Activated CD8-positive, alpha-beta memory T cell treated with anti-CD3 and anti-CD28 coated beads for 36 hours (primary cell): ENCODE results near the gene DENND4A. TPM values are rescaled to one million over a fixed set of nuclear protein-coding genes. Genes with fewer than 3 reads are reported as not detected.

Experiments
- CTCF ChIA-PET: fragments of 350-600 bp; sonication (Branson Sonifier 250); formaldehyde crosslinking; loops from one replicate; lab custom pipeline; 2021; ENCODE audit warnings: antibody characterized with exemption; lab: Charles Lee
- POLR2A ChIA-PET: fragments of 350-600 bp; sonication (Branson Sonifier 250); formaldehyde crosslinking; loops from one replicate; lab custom pipeline; 2021; ENCODE audit warnings: antibody characterized with exemption; lab: Charles Lee
- total RNA-seq, 2 experiments: library from RNA; stranded (reverse); gene quantifications; one replicate each; pipeline ENCODE4 v1.2.3, GENCODE V29; 2021

Gene DENND4A
- total RNA-seq, 2 experiments from 2014 or later, result 48.5 to 51.5 TPM

- ChIA-PET POLR2A (no interaction called here), CTCF (no interaction called here)
Observed at GRCh38 chr15:65660927-65661326, 131.2 kb downstream of the DENND4A start.

GRCh38 chr15:65659502-65660052 is 132.5 kb downstream of the DENND4A start:
- ChIA-PET POLR2A (no interaction called here), CTCF (interaction anchor here (0.6 kb wide), 1 partner anchor 489 kb away, joined by 3 read pairs; no protein-coding TSS in a partner anchor)

GRCh38 chr15:65655457-65655856 is 136.6 kb downstream of the DENND4A start:
- ChIA-PET CTCF (no interaction called here), POLR2A (no interaction called here)

- ChIA-PET CTCF (no interaction called here), POLR2A (no interaction called here)
Observed at GRCh38 chr15:65655026-65655425, 137.1 kb downstream of the DENND4A start.

GRCh38 chr15:65653801-65654521 is 138.1 kb downstream of the DENND4A start:
- POLR2A ChIA-PET, result no interaction called here

GRCh38 chr15:65653341-65653740 is 138.8 kb downstream of the DENND4A start:
- CTCF ChIA-PET, result no interaction called here
- POLR2A ChIA-PET, result no interaction called here

More at GRCh38 chr15:65653801-65654521, 138.1 kb downstream of the DENND4A start:
- CTCF ChIA-PET, result no interaction called here

- CTCF ChIA-PET, result no interaction called here
- POLR2A ChIA-PET, result no interaction called here
Observed at GRCh38 chr15:65651831-65652749, 140.0 kb downstream of the DENND4A start.

- POLR2A ChIA-PET, result interaction anchor here (0.6 to 0.7 kb wide), 2 partner anchors 22 to 1233 kb away, joined by 3 to 5 read pairs; no protein-coding TSS in a partner anchor
- CTCF ChIA-PET, result no interaction called here
Observed at GRCh38 chr15:65651042-65651322, 141.1 kb downstream of the DENND4A start.

GRCh38 chr15:65650312-65651041 is 141.6 kb downstream of the DENND4A start:
- POLR2A ChIA-PET, result interaction anchor here (0.6 to 0.7 kb wide), 2 partner anchors 23 to 1233 kb away, joined by 3 to 5 read pairs; no protein-coding TSS in a partner anchor
- CTCF ChIA-PET, result no interaction called here

- POLR2A ChIA-PET, result no interaction called here
- CTCF ChIA-PET, result no interaction called here
Observed at GRCh38 chr15:65646486-65646885, 145.6 kb downstream of the DENND4A start.

- CTCF ChIA-PET, result no interaction called here
Observed at GRCh38 chr15:65645392-65645791, 146.7 kb downstream of the DENND4A start.

GRCh38 chr15:65644282-65644681 is 147.8 kb downstream of the DENND4A start:
- ChIA-PET POLR2A (interaction anchor here (0.6 kb wide), 1 partner anchor 75 kb away, joined by 3 read pairs; no protein-coding TSS in a partner anchor), CTCF (no interaction called here)

More at GRCh38 chr15:65645392-65645791, 146.7 kb downstream of the DENND4A start:
- POLR2A ChIA-PET, result no interaction called here

- ChIA-PET CTCF (interaction anchor here (0.8 kb wide), 1 partner anchor 12 kb away, joined by 3 read pairs; no protein-coding TSS in a partner anchor), POLR2A (no interaction called here)
Observed at GRCh38 chr15:65642594-65642993, 149.5 kb downstream of the DENND4A start.

GRCh38 chr15:65641768-65642475 is 150.2 kb downstream of the DENND4A start:
- ChIA-PET CTCF (interaction anchor here (0.8 kb wide), 1 partner anchor 11 kb away, joined by 3 read pairs; no protein-coding TSS in a partner anchor), POLR2A (no interaction called here)

- POLR2A ChIA-PET, result no interaction called here
Observed at GRCh38 chr15:65639509-65639908, 152.6 kb downstream of the DENND4A start.

GRCh38 chr15:65638681-65639089 is 153.4 kb downstream of the DENND4A start:
- ChIA-PET POLR2A (no interaction called here), CTCF (interaction anchor here (0.7 to 2.9 kb wide), 9 partner anchors 17 to 623 kb away, joined by 3 to 15 read pairs (median 3); partner anchors contain the start of genes INTS14 and SLC24A1)

More at GRCh38 chr15:65639509-65639908, 152.6 kb downstream of the DENND4A start:
- CTCF ChIA-PET, result interaction anchor here (0.7 to 2.9 kb wide), 3 partner anchors 29 to 622 kb away, joined by 3 to 15 read pairs (median 3); partner anchors contain the start of gene INTS14

- POLR2A ChIA-PET, result no interaction called here
- CTCF ChIA-PET, result interaction anchor here (0.6 to 2.9 kb wide), 8 partner anchors 17 to 304 kb away, joined by 3 to 15 read pairs (median 3); partner anchors contain the start of gene SLC24A1
Observed at GRCh38 chr15:65638109-65638508, 154.0 kb downstream of the DENND4A start.

GRCh38 chr15:65634356-65634755 is 157.7 kb downstream of the DENND4A start:
- ChIA-PET CTCF (interaction anchor here (0.7 kb wide), 1 partner anchor 233 kb away, joined by 3 read pairs; no protein-coding TSS in a partner anchor), POLR2A (no interaction called here)
